GM23338 (cell line): Measurements from ENCODE around the gene DYNC2LI1.

Experiments used
- CREB1 ChIP-seq: fragments of 250-450 bp; sonication (Bioruptor Pico); IDR thresholded peaks from 2 replicates; pipeline ENCODE4 v1.5.0; 2020; ENCODE audit warnings: low read depth, mild to moderate bottlenecking, moderate library complexity
- EZH2 ChIP-seq: fragments of 200-600 bp; sonication (generic); IDR thresholded peaks from one replicate; pipeline ENCODE4 v1.8.0; 2017; ENCODE audit warnings: antibody characterized with exemption, mild to moderate bottlenecking, low read depth; ENCODE audit not compliant: unreplicated experiment
- EZH2phosphoT487 ChIP-seq: fragments of 200-600 bp; sonication (generic); IDR thresholded peaks from one replicate; pipeline ENCODE4 v1.8.1; 2018; ENCODE audit warnings: antibody characterized with exemption; ENCODE audit not compliant: unreplicated experiment
- JUNB ChIP-seq: IDR thresholded peaks from one replicate; pipeline ENCODE4 v1.6.1; 2016; ENCODE audit warnings: antibody characterized with exemption; ENCODE audit not compliant: unreplicated experiment
- NANOG ChIP-seq: IDR thresholded peaks from 2 replicates; pipeline ENCODE4 v1.6.1; 2016; ENCODE audit warnings: antibody characterized with exemption, borderline replicate concordance
- POLR2AphosphoS5 ChIP-seq: IDR thresholded peaks from 2 replicates; pipeline ENCODE4 v1.6.1; 2016; ENCODE audit warnings: antibody characterized with exemption, low read depth
- ZNF331 ChIP-seq: fragments of 250-450 bp; sonication (Bioruptor Pico); IDR thresholded peaks from 2 replicates; pipeline ENCODE4 v1.5.0; 2020; ENCODE audit warnings: low read depth, mild to moderate bottlenecking, moderate library complexity
- TF ChIP-seq, protein P1 (sequence below), 2 experiments: fragments of 200-600 bp in 1 of 2; sonication (generic) in 1 of 2; conservative IDR thresholded peaks; 2 replicates each; pipeline versions ENCODE4 v1.5.1 to v1.6.1; 2016 to 2017; ENCODE audit warnings: antibody characterized with exemption in 2 of 2, low read depth in 2 of 2, mild to moderate bottlenecking in 2 of 2, moderate library complexity in 1 of 2
- TF ChIP-seq, protein P2 (sequence below): IDR thresholded peaks from one replicate; pipeline ENCODE4 v1.6.1; 2018; ENCODE audit warnings: antibody characterized with exemption; ENCODE audit not compliant: unreplicated experiment
- TF ChIP-seq, protein P3 (sequence below): fragments of 250-450 bp; sonication (Bioruptor Pico); IDR thresholded peaks from 2 replicates; pipeline ENCODE4 v1.5.0; 2020; ENCODE audit warnings: mild to moderate bottlenecking, moderate library complexity
- TF ChIP-seq, protein P4 (sequence below): IDR thresholded peaks from 2 replicates; pipeline ENCODE4 v1.6.1; 2016; ENCODE audit warnings: antibody characterized with exemption

DNA sequence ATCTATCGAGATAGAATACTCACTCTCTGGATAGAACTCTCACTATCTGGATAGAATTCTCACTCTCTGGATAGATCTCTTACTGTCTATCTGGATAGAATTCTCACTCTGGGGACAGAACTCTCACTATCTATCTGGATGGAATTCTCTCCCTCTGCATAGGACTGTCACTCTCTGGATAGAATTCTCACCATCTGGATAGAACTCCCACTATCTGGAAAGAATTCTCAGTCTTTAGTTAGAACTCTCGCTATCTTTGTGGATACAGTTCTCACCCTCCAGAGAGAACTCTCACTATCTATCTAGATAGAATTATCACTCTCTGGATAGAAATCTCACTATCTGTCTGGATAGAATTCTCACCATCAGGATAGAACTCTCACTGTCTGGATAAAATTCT is 81.5 kb downstream of the DYNC2LI1 start:
- no peak for TF ChIP-seq EZH2
- TF ChIP-seq, protein P1, sequence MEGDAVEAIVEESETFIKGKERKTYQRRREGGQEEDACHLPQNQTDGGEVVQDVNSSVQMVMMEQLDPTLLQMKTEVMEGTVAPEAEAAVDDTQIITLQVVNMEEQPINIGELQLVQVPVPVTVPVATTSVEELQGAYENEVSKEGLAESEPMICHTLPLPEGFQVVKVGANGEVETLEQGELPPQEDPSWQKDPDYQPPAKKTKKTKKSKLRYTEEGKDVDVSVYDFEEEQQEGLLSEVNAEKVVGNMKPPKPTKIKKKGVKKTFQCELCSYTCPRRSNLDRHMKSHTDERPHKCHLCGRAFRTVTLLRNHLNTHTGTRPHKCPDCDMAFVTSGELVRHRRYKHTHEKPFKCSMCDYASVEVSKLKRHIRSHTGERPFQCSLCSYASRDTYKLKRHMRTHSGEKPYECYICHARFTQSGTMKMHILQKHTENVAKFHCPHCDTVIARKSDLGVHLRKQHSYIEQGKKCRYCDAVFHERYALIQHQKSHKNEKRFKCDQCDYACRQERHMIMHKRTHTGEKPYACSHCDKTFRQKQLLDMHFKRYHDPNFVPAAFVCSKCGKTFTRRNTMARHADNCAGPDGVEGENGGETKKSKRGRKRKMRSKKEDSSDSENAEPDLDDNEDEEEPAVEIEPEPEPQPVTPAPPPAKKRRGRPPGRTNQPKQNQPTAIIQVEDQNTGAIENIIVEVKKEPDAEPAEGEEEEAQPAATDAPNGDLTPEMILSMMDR (conservative IDR thresholded peaks at IDR 0.05; ENCODE audit: low read depth in 2 of 2): no peak
- TF ChIP-seq, protein P2, sequence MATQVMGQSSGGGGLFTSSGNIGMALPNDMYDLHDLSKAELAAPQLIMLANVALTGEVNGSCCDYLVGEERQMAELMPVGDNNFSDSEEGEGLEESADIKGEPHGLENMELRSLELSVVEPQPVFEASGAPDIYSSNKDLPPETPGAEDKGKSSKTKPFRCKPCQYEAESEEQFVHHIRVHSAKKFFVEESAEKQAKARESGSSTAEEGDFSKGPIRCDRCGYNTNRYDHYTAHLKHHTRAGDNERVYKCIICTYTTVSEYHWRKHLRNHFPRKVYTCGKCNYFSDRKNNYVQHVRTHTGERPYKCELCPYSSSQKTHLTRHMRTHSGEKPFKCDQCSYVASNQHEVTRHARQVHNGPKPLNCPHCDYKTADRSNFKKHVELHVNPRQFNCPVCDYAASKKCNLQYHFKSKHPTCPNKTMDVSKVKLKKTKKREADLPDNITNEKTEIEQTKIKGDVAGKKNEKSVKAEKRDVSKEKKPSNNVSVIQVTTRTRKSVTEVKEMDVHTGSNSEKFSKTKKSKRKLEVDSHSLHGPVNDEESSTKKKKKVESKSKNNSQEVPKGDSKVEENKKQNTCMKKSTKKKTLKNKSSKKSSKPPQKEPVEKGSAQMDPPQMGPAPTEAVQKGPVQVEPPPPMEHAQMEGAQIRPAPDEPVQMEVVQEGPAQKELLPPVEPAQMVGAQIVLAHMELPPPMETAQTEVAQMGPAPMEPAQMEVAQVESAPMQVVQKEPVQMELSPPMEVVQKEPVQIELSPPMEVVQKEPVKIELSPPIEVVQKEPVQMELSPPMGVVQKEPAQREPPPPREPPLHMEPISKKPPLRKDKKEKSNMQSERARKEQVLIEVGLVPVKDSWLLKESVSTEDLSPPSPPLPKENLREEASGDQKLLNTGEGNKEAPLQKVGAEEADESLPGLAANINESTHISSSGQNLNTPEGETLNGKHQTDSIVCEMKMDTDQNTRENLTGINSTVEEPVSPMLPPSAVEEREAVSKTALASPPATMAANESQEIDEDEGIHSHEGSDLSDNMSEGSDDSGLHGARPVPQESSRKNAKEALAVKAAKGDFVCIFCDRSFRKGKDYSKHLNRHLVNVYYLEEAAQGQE: no peak
- no peak for TF ChIP-seq POLR2AphosphoS5
- TF ChIP-seq EZH2phosphoT487: no peak
- TF ChIP-seq CREB1 (CRISPR knock-in tag): no peak
- TF ChIP-seq ZNF331 (CRISPR knock-in tag): no peak
- TF ChIP-seq, protein P3, sequence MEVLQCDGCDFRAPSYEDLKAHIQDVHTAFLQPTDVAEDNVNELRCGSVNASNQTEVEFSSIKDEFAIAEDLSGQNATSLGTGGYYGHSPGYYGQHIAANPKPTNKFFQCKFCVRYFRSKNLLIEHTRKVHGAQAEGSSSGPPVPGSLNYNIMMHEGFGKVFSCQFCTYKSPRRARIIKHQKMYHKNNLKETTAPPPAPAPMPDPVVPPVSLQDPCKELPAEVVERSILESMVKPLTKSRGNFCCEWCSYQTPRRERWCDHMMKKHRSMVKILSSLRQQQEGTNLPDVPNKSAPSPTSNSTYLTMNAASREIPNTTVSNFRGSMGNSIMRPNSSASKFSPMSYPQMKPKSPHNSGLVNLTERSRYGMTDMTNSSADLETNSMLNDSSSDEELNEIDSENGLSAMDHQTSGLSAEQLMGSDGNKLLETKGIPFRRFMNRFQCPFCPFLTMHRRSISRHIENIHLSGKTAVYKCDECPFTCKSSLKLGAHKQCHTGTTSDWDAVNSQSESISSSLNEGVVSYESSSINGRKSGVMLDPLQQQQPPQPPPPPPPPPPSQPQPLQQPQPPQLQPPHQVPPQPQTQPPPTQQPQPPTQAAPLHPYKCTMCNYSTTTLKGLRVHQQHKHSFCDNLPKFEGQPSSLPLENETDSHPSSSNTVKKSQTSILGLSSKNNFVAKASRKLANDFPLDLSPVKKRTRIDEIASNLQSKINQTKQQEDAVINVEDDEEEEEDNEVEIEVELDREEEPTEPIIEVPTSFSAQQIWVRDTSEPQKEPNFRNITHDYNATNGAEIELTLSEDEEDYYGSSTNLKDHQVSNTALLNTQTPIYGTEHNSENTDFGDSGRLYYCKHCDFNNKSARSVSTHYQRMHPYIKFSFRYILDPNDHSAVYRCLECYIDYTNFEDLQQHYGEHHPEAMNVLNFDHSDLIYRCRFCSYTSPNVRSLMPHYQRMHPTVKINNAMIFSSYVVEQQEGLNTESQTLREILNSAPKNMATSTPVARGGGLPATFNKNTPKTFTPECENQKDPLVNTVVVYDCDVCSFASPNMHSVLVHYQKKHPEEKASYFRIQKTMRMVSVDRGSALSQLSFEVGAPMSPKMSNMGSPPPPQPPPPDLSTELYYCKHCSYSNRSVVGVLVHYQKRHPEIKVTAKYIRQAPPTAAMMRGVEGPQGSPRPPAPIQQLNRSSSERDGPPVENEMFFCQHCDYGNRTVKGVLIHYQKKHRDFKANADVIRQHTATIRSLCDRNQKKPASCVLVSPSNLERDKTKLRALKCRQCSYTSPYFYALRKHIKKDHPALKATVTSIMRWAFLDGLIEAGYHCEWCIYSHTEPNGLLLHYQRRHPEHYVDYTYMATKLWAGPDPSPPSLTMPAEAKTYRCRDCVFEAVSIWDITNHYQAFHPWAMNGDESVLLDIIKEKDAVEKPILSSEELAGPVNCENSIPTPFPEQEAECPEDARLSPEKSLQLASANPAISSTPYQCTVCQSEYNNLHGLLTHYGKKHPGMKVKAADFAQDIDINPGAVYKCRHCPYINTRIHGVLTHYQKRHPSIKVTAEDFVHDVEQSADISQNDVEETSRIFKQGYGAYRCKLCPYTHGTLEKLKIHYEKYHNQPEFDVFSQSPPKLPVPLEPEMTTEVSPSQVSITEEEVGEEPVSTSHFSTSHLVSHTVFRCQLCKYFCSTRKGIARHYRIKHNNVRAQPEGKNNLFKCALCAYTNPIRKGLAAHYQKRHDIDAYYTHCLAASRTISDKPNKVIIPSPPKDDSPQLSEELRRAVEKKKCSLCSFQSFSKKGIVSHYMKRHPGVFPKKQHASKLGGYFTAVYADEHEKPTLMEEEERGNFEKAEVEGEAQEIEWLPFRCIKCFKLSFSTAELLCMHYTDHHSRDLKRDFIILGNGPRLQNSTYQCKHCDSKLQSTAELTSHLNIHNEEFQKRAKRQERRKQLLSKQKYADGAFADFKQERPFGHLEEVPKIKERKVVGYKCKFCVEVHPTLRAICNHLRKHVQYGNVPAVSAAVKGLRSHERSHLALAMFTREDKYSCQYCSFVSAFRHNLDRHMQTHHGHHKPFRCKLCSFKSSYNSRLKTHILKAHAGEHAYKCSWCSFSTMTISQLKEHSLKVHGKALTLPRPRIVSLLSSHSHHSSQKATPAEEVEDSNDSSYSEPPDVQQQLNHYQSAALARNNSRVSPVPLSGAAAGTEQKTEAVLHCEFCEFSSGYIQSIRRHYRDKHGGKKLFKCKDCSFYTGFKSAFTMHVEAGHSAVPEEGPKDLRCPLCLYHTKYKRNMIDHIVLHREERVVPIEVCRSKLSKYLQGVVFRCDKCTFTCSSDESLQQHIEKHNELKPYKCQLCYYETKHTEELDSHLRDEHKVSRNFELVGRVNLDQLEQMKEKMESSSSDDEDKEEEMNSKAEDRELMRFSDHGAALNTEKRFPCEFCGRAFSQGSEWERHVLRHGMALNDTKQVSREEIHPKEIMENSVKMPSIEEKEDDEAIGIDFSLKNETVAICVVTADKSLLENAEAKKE (CRISPR knock-in tag): no peak
- TF ChIP-seq, protein P4, sequence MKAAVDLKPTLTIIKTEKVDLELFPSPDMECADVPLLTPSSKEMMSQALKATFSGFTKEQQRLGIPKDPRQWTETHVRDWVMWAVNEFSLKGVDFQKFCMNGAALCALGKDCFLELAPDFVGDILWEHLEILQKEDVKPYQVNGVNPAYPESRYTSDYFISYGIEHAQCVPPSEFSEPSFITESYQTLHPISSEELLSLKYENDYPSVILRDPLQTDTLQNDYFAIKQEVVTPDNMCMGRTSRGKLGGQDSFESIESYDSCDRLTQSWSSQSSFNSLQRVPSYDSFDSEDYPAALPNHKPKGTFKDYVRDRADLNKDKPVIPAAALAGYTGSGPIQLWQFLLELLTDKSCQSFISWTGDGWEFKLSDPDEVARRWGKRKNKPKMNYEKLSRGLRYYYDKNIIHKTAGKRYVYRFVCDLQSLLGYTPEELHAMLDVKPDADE: no peak
- TF ChIP-seq JUNB: no peak
- no peak for TF ChIP-seq NANOG
